ENCODE results near the gene OR5T2.

Gene OR5T2

GRCh38 chr11:56196705-56197104 is 37.4 kb downstream of the OR5T2 start:
- Histone ChIP-seq H3K27ac (ENCODE audit: low read length, poor library complexity, severe bottlenecking) (no peak overlapping the region), H2BK5ac (ENCODE audit: low read depth, low read length, poor library complexity, severe bottlenecking) (no peak overlapping the region), H3K9ac (ENCODE audit: low read length) (no peak overlapping the region), H2BK12ac (ENCODE audit: low read length in 2 of 2) (no peak overlapping the region), H3K9me3 (ENCODE audit: control insufficient read depth, low read length) (peaks cover 15% of the 10 kb centered on the region), H2AK5ac (ENCODE audit: low read length, severe bottlenecking) (no peak overlapping the region), H4K8ac (ENCODE audit: low read length) (no peak overlapping the region), H2BK120ac (ENCODE audit: low read depth, low read length) (no peak overlapping the region), H3K4ac (ENCODE audit: low read depth in 1 of 2, low read length in 2 of 2) (no peak overlapping the region), H3K4me1 (ENCODE audit: control insufficient read depth, insufficient read depth, low read depth, low read length) (no peaks in the 10 kb centered on the region), H4K91ac (ENCODE audit: low read length) (no peak overlapping the region), H3K14ac (ENCODE audit: low read length in 2 of 2) (no peak overlapping the region), H3K18ac (ENCODE audit: low read depth in 1 of 2, low read length in 2 of 2) (no peak overlapping the region), H3K4me3 (ENCODE audit: insufficient read depth in 1 of 2, low read depth in 1 of 2, low read length in 2 of 2) (no peak overlapping the region), H2AFZ (ENCODE audit: low read depth, low read length) (no peak overlapping the region), H3K4me2 (ENCODE audit: low read length, poor library complexity, severe bottlenecking) (no peak overlapping the region), H3K23ac (ENCODE audit: low read length in 2 of 2) (no peak overlapping the region), H3K79me1 (replicated peaks; ENCODE audit: low read length, poor library complexity, severe bottlenecking) (no peaks in the 10 kb centered on the region), H2BK15ac (ENCODE audit: low read depth, poor library complexity, severe bottlenecking) (no peak overlapping the region), H3K36me3 (ENCODE audit: control insufficient read depth in 1 of 2, insufficient read depth in 2 of 2, low read depth in 1 of 2, low read length in 2 of 2) (no peaks in the 10 kb centered on the region), H3K27me3 (ENCODE audit: control insufficient read depth in 1 of 2, insufficient read depth in 1 of 2, low read length in 2 of 2) (no peaks in the 10 kb centered on the region)
- 88% methylated on average over 2 of the region's 3 CpGs for WGBS
- DNase-seq, result no peak

GRCh38 chr11:56188602-56189001 is 45.5 kb downstream of the OR5T2 start:
- H3K4me2 ChIP-seq (ENCODE audit: low read length, poor library complexity, severe bottlenecking), result no peak overlapping the region
- H2BK120ac ChIP-seq (ENCODE audit: low read depth, low read length), result no peak overlapping the region
- H3K27ac ChIP-seq (ENCODE audit: low read length, poor library complexity, severe bottlenecking), result no peak overlapping the region
- H3K36me3 ChIP-seq (ENCODE audit: control insufficient read depth in 1 of 2, insufficient read depth in 2 of 2, low read depth in 1 of 2, low read length in 2 of 2), result no peaks in the 10 kb centered on the region
- no peak overlapping the region for H3K18ac ChIP-seq (ENCODE audit: low read depth in 1 of 2, low read length in 2 of 2)
- H3K9ac ChIP-seq (ENCODE audit: low read length), result no peak overlapping the region
- H3K4ac ChIP-seq (ENCODE audit: low read depth in 1 of 2, low read length in 2 of 2), result no peak overlapping the region
- no peak overlapping the region for H3K4me3 ChIP-seq (ENCODE audit: insufficient read depth in 1 of 2, low read depth in 1 of 2, low read length in 2 of 2)
- WGBS, result 71% methylated on average over 1 of the region's 3 CpGs
- H4K8ac ChIP-seq (ENCODE audit: low read length), result no peak overlapping the region
- no peak overlapping the region for H2AK5ac ChIP-seq (ENCODE audit: low read length, severe bottlenecking)
- H2AFZ ChIP-seq (ENCODE audit: low read depth, low read length), result no peak overlapping the region
- H3K14ac ChIP-seq (ENCODE audit: low read length in 2 of 2), result no peak overlapping the region
- H4K91ac ChIP-seq (ENCODE audit: low read length), result no peak overlapping the region
- peaks cover 39% of the 10 kb centered on the region for H3K9me3 ChIP-seq (ENCODE audit: control insufficient read depth, low read length)
- H3K23ac ChIP-seq (ENCODE audit: low read length in 2 of 2), result no peak overlapping the region
- H3K4me1 ChIP-seq (ENCODE audit: control insufficient read depth, insufficient read depth, low read depth, low read length), result no peaks in the 10 kb centered on the region
- no peak for DNase-seq
- H2BK12ac ChIP-seq (ENCODE audit: low read length in 2 of 2), result no peak overlapping the region
- H2BK15ac ChIP-seq (ENCODE audit: low read depth, poor library complexity, severe bottlenecking), result no peak overlapping the region
- no peak overlapping the region for H2BK5ac ChIP-seq (ENCODE audit: low read depth, low read length, poor library complexity, severe bottlenecking)
- H3K27me3 ChIP-seq (ENCODE audit: control insufficient read depth in 1 of 2, insufficient read depth in 1 of 2, low read length in 2 of 2), result no peaks in the 10 kb centered on the region
- H3K79me1 ChIP-seq (replicated peaks; ENCODE audit: low read length, poor library complexity, severe bottlenecking), result no peaks in the 10 kb centered on the region

GRCh38 chr11:56183459-56183858 is 50.6 kb downstream of the OR5T2 start:
- Histone ChIP-seq H2BK120ac (ENCODE audit: low read depth, low read length) (no peak overlapping the region), H3K4ac (ENCODE audit: low read depth in 1 of 2, low read length in 2 of 2) (no peak overlapping the region), H4K91ac (ENCODE audit: low read length) (no peak overlapping the region), H2AFZ (ENCODE audit: low read depth, low read length) (no peak overlapping the region), H3K4me3 (ENCODE audit: insufficient read depth in 1 of 2, low read depth in 1 of 2, low read length in 2 of 2) (no peak overlapping the region), H3K4me2 (ENCODE audit: low read length, poor library complexity, severe bottlenecking) (no peak overlapping the region), H3K9me3 (ENCODE audit: control insufficient read depth, low read length) (peaks cover 34% of the 10 kb centered on the region), H3K79me1 (replicated peaks; ENCODE audit: low read length, poor library complexity, severe bottlenecking) (no peaks in the 10 kb centered on the region), H2AK5ac (ENCODE audit: low read length, severe bottlenecking) (no peak overlapping the region), H3K27ac (ENCODE audit: low read length, poor library complexity, severe bottlenecking) (no peak overlapping the region), H3K27me3 (ENCODE audit: control insufficient read depth in 1 of 2, insufficient read depth in 1 of 2, low read length in 2 of 2) (no peaks in the 10 kb centered on the region), H3K36me3 (ENCODE audit: control insufficient read depth in 1 of 2, insufficient read depth in 2 of 2, low read depth in 1 of 2, low read length in 2 of 2) (no peaks in the 10 kb centered on the region), H2BK12ac (ENCODE audit: low read length in 2 of 2) (no peak overlapping the region), H4K8ac (ENCODE audit: low read length) (no peak overlapping the region), H3K14ac (ENCODE audit: low read length in 2 of 2) (no peak overlapping the region), H3K18ac (ENCODE audit: low read depth in 1 of 2, low read length in 2 of 2) (no peak overlapping the region), H3K23ac (ENCODE audit: low read length in 2 of 2) (no peak overlapping the region), H3K9ac (ENCODE audit: low read length) (no peak overlapping the region), H2BK5ac (ENCODE audit: low read depth, low read length, poor library complexity, severe bottlenecking) (no peak overlapping the region), H2BK15ac (ENCODE audit: low read depth, poor library complexity, severe bottlenecking) (no peak overlapping the region), H3K4me1 (ENCODE audit: control insufficient read depth, insufficient read depth, low read depth, low read length) (no peaks in the 10 kb centered on the region)
- no peak for DNase-seq
